Kidney glomerular epithelial cell (primary cell): Measurements from ENCODE around the gene IPCEF1.
"Not testable (repeated sequence)": the region's sequence is repeated elsewhere in the genome, so short reads cannot be mapped to it uniquely, and the experiment has no call there.

Source experiments
- DNase-seq: peaks from one replicate; lab custom pipeline; 2025; lab: John Stamatoyannopoulos, UW

The IPCEF1 gene

DNA sequence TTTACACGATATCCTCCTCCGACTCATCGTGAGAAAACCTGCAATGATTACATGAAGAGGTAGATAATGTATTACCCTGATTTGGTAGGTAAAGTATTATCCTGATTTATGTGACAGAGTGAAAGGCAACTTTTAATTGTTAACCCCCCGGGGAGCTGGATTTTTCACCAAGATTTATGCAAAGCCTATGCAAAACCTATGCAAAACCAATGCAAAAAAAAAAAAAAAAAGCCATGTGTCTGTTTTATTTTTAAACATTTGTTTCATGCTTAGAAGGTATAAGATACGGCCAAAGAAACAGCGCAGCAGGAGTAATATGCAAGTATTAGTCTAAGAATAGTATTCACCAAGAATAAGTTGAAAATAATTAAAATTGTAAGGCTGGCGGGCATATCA lies 109.9 kb downstream of the IPCEF1 start:
- DNase-seq: no peak

DNA sequence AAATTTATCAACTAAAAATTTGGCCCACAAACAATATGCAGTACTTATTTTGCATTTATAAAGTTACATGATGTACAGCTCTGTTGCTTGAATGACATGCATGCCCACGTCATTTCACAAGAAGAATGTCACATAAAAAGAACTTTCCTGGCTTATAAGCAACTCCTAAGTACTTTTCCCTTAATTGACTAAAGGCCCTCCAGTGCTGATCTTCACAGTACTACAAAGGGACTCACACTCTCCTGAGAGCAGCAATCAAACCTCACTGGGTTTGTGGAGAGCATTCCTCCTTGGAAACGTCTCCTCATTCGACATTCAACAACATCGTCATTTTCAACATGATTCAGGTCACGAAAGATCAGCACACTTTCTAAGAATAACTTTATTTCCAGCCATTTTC lies 111.1 kb downstream of the IPCEF1 start:
- no peak for DNase-seq

DNA sequence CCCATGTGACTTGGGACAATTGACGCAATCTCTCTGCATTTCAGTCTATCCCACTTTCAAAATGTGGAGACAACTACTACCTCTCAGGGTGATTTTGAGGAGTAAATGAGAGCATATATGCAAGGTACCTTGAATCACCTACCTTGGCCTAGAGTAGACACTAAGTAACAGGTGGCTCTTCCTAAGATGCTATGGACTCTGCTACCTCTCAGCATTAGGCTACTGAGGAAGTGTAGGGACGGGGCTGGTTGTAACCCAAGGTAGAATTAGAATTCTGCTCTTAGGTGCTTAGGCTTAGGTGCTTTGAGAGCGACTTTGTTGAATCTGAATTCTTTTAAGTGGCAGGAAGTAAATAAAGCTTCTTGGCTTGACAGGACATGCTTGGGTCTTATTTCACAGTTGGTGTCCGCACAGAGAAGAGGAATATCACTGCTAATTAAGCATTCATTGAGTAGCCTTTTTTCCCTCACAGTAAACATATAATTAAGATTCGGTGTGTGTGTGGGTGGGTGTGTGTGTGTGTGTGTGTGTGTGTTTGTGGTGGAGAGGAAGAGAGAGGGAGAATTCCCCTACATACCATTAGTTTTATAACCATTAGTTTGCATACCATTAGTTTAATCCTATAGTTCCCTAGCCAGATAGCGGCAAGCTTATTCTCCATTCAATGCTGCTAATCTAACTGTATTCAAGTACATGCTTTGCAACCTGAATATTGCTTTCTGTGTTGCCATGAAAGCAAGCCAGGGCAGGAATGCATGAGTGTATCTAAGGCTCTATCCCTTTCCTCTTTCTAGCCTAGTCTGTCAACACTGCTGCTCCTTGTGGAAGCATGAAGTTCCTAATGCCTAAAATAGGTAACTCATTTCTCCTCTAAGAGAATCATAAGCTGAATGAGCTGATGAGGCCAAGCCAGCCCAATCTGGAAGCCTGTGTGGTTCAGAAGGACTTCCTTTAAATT lies 112.5 kb downstream of the IPCEF1 start:
- DNase-seq: no peak

DNA sequence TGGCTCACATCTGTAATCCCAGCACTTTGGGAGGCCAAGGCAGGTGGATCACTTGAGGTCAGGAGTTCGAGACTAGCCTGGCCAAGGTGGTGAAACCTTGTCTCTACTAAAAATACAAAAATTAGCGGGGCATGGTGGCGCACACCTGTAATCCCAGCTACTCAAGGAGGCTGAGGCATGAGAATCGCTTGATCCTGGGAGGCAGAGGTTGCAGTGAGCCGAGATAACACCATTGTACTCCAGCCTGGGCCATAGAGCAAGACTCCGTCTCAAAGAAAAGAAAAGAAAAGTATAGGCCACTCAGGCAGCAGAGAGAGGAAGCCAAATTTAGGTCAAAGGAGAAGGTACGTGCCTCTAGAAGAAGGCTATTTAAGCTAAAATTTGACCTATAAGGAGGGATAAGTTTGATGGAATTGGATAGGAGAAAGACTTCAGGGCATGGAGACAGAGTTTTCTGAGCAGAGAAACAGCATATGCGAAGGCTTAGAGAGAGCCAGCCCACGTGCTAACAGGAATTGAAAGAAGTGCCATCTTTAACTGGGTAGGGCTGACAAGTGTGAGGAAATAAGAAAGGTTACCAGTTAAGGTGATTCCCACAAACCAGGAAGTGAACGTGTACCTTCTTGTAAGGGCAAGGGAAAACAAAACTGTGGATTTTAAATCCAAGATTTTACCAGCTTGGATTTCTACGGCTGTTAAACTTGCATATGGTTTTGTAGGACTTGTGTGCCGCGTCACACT lies 113.8 kb downstream of the IPCEF1 start:
- no peak for DNase-seq

DNA sequence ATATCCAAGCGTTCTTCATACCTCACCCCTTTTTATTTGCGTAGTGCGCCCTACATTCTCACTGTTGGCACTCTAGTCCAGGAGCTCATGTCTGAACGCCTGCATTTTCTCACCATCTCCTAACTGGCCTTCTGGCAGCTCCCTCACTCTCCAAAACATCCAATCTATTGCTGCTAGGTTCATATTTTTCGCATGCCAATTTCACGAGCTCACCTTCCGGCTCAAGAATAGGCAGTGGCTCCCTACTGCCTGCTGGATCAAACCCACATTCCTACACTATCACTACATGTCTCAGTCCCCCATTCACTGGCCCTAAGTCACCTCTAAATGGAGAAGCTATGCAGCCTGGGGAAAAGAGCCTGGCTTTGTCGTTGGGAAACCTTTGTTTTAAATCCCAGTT lies 115.0 kb downstream of the IPCEF1 start:
- DNase-seq: no peak

DNA sequence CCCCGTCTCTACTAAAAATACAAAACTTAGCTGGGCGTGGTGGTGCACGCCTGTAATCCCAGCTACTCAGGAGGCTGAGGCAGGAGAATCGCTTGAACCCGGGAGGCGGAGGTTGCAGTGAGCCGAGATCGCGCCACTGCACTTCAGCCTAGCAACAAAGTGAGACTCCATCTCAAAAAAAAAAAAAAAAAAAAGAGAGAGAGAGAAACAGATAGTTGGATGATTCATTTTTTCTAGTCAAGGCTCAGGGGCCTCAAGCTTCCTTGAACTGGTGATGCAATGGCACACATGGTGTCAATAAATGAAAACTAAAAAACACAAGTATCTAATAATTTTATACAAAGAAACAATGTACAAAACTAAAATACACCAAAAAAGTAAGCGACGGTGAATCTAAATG lies 115.5 kb downstream of the IPCEF1 start:
- not testable (repeated sequence) for DNase-seq

DNA sequence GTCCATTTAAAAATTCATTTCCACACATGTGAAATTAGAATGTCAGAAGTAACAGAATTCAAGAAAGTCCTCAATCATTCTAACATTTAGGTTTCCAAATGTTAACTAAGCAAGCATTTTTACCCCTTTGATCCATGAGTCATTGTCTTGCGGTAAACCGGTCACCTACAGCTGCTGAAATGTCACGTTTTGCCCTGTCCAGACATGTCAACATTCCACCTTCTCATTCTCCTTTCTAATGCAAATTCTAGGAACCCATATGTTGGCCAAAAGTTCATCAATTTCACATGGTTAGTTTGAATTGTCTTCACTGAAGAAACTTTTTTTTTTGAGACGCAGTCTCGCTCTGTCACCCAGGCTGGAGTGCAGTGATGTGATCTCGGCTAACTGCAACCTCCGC lies 117.2 kb downstream of the IPCEF1 start:
- DNase-seq: no peak

DNA sequence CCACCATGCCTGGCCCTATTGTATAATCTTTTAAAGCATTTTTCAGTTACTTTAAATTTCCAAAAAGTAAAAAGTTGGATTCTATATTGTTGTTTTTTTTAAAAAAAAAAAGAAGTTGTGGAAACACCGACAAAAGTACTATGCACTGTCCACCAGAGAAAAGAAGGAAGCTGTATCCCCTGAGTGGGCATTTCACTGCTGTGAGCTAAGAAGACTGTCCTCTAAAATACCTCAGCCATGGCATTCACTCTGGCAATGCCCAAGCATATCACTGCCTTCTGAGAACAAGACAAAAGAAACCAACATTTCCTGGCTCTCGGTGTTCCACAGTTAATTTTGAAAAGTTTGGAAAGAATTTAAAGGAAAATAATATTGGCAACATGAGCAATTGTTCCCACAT lies 117.8 kb downstream of the IPCEF1 start:
- no peak for DNase-seq

DNA sequence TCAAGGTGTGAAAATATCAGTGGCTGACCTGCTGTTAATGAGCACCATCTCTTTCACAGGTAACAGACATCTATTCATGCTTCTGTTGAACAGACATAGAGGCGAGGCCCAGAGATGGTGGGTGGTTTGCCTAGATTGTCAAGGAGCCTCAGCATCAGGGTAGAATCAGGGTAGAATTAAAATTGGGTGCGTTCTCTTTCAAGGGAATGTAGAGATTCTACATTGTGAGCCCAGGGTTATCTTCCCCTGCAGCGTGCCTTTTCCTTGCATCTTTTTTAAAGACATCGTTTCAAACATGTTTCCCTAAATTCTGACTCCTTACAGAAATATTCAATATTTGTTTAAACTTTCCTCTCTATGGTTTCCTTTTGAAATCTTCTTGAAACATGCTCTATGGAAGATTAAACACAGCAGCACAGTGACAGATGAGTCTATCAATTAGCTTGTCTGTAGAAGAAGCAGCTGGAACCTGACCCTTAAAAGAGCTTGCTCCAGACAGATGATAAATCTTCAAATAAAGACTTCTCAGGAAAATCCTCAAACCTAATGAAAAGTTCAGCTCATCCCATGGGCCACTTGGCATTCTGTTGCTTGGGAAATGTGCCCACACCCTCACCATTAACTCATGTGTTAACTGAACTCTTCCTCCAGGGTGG lies 119.8 kb downstream of the IPCEF1 start:
- no peak for DNase-seq

DNA sequence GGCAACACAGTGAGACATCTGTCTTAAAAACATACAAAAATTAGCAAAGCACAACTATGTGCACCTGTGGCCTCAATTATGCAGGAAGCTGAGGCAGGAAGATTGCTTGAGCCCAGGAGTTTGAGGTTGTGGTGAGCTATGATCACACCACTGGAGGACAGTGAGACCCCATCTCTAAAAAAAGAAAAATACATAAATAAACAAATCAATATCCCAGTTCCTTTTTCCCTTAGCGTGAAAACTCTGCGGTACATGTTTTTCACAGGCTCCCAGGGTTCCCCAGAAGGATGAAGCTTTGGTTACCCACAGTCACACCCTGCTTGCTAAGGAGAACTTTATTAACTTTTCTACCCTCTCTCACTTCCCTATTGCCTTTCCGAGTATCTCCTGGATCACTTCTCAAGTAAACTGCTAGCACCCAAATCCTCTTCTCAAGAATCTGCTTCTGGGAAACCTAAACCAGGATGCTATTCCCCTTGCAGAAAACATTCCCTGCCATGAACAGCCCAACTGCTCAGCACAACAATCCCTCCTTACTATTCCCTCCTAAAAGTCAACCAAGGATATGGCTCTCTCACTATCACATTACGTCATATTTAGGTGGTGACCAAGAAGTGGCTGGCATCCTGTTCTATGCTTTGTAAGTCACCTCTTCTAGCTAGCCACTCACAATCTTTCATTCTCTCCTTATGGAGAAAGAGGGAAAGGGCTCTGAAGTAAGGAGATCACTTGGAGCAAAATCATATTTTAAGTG lies 122.4 kb downstream of the IPCEF1 start:
- no peak for DNase-seq

DNA sequence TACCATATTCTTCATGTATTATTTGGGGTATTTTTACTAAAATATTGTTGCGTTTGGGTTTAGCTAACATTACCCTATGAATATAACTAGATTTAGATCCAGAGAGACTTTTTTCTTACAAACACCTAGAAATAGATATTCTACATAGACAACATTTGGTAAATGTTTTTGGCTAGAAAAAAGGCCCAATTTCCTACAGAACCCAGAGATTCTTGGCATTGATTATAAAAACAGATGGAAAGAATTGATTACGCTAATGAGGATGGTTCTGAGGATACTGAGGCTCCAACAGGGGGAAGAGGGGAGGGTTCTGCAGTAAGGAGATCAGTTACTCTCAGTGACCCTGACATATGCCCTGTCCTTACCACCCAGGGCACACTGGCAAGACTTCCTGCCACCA lies 123.2 kb downstream of the IPCEF1 start:
- DNase-seq: no peak

DNA sequence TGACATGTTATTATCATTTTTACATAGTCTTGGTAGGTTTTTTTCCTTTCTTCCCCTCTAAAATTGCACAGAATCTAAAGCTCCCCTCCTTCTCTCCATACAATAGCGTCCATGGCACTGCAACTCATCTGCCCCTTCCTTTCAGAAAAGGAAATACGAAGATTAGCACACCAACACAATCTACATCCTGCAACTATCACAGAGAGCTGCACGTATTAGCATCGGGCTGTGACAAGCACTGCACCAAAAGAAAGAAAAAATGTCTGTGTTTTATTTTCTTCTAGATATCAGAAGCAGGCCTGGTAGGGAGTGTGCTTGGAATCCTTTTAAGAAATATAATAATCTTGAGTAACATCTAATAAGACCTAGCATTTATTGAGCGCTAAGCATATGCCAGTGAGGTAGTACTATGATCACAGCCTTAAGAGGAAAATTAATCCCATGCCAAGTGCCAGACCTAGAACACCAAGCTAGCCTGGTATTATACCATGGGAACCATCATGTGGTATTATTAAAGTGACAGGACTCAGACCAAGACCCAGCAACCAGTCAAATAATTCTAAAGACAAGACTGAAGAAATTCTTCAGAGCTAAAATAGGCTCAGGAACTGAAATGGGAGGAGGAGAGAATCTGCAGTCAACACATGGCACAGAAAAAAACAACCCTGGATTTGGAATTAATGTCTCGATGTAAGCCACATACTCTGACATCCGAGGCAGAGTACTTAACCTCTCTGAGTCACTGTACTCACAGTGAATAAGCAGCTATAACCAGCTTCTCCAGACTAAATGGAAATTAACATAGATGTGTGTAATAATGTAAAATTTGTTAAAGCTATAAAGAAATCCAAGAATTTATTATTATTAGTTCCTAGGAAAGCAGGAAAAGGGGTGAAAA lies 124.3 kb downstream of the IPCEF1 start:
- DNase-seq: peak; percentile 25

DNA sequence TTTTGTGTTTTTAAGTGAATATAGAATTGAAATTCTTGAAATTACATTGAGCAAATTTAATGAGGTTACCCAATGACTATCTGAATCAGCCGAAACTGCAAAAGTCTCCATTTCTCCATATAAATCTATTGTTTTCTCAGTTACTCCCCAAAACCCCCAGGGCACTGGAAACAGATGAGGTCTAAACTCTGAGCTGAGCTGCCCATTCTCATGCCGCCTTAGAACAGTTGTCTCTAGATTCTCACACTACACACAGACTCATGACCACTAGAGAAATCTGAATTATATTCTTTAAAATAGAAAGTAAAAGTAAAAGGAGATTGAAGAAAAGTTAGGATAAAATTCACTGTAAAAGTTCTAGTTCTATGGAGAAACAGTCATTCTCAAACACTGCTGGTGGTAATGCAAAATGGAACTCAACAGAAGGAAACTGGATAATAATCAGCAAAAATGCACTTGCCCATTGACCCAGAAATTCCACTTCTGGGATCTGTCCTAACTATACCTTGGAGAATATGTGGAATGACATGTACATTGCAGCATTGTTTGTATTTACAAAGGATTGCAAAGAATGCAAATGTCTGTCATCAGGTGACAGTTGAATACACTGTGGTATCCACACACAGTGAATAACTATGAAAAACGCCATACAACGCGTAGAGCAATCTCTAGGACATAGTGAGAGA lies 125.5 kb downstream of the IPCEF1 start:
- DNase-seq: no peak

DNA sequence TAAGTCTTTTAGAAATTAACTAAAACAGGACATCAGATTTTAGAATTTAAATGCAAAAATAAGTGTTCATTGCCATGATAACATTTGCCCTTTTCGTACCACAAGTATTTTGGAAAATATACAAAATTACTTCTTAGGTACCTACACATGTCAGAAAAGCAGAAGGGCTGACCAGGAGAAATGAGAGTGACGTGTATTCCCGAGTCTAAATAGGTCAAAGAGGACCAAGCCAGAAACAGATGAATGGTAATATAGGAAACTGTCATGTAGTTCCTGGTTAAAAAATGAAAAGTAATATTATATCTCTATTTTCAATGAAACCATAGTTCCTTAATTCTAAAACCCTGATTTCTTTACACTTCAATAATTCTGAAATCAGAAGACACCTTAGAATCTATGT lies 126.2 kb downstream of the IPCEF1 start:
- DNase-seq: no peak

DNA sequence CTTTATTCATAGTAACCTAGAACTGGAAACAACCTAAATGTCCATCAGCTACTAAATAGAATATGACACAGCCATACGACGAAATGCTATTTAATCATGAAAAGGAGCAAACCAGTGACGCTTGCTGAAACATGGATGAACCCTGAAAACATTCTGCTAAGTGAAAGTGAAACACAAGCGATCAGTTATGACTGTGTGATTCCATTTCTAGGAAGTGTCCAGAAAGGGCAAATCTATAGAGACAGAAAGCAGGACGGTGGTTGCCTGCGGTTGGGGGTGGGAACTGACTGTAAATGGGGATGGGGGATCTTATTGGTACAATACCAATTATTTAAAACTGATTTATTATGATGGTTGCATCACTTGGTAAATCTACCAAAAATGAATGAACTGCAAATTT lies 126.8 kb downstream of the IPCEF1 start:
- no peak for DNase-seq

DNA sequence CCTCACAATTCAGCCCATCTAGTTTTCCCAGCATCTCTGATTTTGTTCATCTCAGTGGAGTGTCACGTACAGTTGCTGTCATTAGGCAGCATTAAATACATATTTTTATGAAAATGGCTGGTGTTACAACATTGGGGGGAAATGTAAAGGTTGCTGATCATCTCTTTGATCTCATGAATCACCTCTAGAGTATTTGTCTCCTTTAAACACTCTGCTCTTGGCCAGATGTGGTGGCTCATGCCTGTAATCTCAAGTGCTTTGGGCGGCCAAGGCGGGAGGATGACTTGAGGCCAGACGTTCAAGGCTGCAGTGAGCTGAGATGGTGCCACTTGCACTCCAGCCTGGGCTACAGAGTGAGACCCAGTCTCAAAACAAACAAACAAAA lies 128.1 kb downstream of the IPCEF1 start:
- DNase-seq: no peak

DNA sequence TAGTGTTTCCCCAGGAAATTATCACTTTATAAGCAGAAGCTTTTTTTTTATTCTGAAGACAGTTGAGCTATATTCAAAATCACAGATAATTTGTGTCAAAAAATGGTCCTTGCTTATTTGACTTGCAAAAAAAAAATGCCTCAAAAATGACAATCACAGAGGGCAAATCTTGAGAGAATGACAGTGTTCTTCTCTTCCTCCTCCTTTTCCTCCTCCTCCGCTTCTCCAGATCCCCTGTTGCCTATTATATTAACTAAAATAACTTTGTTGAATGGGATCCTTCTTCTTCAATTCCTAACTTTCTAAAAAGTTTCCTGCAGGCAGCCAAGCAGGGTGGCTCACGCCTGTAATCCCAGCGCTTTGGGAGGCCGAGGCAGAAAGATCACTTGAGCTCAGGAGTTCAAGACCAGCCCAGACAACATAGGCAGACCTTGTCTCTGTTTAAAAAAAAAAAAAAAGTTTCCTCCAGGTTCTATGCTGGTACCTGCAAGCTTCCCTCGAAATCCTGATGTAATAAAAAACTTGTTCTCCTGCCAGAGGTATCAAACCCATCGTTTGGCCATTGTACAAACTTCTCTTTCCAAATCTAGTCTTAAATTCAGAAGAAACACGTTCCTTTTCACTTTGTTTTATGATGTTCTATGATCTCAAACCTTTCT lies 128.6 kb downstream of the IPCEF1 start:
- DNase-seq: no peak

DNA sequence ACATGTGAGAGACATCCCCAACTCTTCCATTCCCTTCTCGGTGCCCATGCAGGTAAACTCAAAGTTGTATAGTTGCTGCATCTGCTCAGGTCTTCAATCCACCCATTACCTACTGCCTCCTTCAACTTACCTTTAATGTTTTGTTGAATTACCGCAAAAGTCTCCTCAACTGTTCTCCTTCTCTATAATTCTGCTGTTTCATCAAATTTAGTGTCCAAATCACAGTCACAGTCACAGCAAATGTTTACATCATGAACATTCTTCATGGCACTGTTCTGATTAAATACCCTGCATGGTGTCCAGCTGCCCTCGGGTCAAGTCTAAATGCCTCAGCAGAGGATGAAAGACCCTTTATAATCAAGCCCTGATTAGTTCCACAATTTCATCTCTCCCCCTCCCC lies 130.1 kb downstream of the IPCEF1 start:
- DNase-seq: no peak

DNA sequence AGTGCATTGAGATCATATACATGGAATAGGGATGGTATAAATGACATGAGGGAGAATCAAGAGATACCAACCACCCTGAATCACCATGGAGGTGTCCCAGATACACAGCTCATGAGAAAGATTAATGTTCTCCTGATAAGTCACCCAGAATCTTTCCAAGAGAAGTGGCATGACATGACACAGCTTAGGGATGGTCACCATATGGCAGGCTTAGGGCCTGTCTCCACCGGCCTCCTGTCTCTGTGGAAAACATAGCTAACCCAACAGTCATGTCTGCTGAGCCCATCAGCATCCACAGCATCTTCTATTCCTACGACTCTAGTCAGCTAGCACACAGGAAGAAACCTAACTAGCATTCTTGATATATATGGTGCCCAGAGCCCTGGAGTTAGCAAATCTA lies 133.3 kb downstream of the IPCEF1 start:
- DNase-seq: no peak

DNA sequence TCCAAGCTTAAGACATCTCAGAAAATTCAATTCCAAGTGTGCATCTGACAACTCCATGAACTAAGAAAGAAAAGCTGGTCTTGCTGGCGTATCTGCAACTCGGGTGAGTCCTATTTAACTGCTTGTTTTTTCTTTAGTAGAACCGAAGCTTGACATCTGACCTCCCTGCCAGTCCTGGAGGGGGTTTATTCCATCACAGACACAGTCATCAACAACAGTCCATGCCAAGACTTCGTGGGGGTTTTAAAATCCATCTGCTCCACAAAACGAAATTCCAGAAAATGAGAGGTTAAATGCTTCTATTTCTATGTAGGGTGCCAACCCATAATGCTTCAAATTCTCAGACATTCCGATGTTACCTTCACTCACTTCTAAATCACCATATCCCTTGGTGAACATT lies 133.9 kb downstream of the IPCEF1 start:
- no peak for DNase-seq
